Left lung (tissue), 10 donors: ENCODE measurements around the gene ETS2. TPM values are rescaled to one million over a fixed set of nuclear protein-coding genes. Genes with fewer than 3 reads are reported as not detected.
"Not testable (repeated sequence)": the region's sequence is repeated elsewhere in the genome, so short reads cannot be mapped to it uniquely, and the experiment has no call there.

Source experiments
- ATAC-seq: fragments of 200-7000 bp; cut with Tn5 transposase; one replicate; pipeline ENCODE4 v1.9.1; 2020; ENCODE audit warnings: moderate library complexity
- DNase-seq, 4 donors: peaks; one replicate each; pipeline ENCODE4 v3.0.0-alpha.2; 2013 to 2020
- H3K27ac ChIP-seq, 2 donors: fragments of 200-600 bp; sonication (generic) in 1 of 2; one replicate each; pipeline versions ENCODE4 v1.5.0 to v1.8.0; 2020 to 2021
- H3K27me3 ChIP-seq, 2 donors: fragments of 200-600 bp; sonication (generic) in 1 of 2; one replicate each; pipeline versions ENCODE4 v1.5.0 to v1.8.0; 2020 to 2021
- H3K36me3 ChIP-seq, 2 donors: fragments of 200-600 bp; sonication (generic) in 1 of 2; one replicate each; pipeline versions ENCODE4 v1.5.0 to v1.8.0; 2020 to 2021
- H3K4me1 ChIP-seq, 2 donors: fragments of 200-600 bp; one replicate each; pipeline ENCODE4 v1.8.0; 2021
- H3K4me3 ChIP-seq, 2 donors: fragments of 200-600 bp; sonication (generic) in 1 of 2; one replicate each; pipeline versions ENCODE4 v1.5.0 to v1.8.0; 2020 to 2021; ENCODE audit warnings: mild to moderate bottlenecking in 1 of 2
- H3K9me3 ChIP-seq, 2 donors: fragments of 200-600 bp; sonication (generic) in 1 of 2; one replicate each; pipeline versions ENCODE4 v1.5.0 to v1.8.0; 2020 to 2021
- intact Hi-C, 2 donors: fragments of 100-400 bp; cut with DNase I; formaldehyde crosslinking; loops; one replicate each; pipeline versions ENCODE4 v1.11.2 to v1.14.2; 2022
- polyA plus RNA-seq, 6 donors: library from polyadenylated mRNA; unstranded; fragments of 120-200 nt; gene quantifications; one replicate each; pipeline ENCODE4 v1.2.1, GENCODE V29; 2013; ENCODE audit not compliant: insufficient read length in 6 of 6
- total RNA-seq, 2 donors: library from RNA; stranded (reverse); fragmentation: NEBNext Ultra II Directional; extraction: Animal tissue kit (Norgen Biotek cat#: 25700); gene quantifications; one replicate each; pipeline ENCODE4 v1.2.1, GENCODE V29; 2021
- TF ChIP-seq, protein P1 (sequence below), 2 donors: fragments of 200-600 bp; sonication (generic) in 1 of 2; IDR thresholded peaks; one replicate each; pipeline versions ENCODE4 v1.5.0 to v1.8.0; 2021; ENCODE audit warnings: antibody characterized with exemption in 2 of 2
- donor health status: DM: no; HTN: yes; CAD: no.
- donor health status: DM: no; HTN: no; CAD: no.

ETS2 gene
- total and polyA plus RNA-seq, 8 donors, result 93.2 to 199 (median 158) TPM

DNA sequence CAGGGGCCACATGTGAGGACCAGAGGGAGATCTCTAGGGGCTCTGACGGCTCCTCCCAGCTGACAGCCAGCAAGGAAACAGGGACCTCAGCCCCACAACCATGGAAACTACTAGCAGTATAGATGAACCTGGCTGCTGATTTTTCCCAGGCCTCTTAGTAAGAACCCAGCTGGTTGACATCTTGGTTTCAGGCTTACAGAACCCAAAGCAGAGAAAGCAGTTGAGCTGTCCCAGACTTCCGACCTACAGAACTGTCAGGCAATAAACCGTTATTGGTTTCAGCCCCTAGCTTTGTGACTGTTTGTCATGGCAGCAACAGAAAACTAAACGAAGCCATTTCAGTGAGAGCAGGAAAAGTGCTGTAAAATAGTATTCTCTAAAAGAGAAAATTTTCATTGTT, 36.4 kb downstream of the ETS2 start:
- DNase-seq (no peak), ATAC-seq (no peak)
- intact Hi-C loops, result no loop called here

DNA sequence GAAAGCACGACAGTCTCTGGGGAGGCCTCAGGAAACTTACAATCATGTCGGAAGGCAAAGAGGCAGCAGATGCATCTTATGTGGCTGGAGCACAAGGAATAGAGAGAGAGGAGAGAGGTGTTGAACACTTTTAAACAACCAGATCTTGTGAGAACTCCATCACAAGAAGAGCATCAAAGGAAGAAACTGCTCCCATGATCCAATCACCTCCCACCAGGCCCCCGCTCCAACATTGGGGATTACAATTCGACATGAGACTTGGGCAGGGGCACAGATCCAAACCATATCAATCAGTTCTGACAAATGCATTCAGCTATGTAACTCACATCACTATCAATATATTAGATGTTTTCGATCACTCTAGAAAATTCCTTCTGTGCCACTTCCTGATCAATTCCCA, 37.6 kb downstream of the ETS2 start:
- ATAC-seq, result no peak
- no peaks in the 10 kb centered on the region for H3K36me3 ChIP-seq
- H3K9me3 ChIP-seq, result no peaks in the 10 kb centered on the region
- no peak for DNase-seq
- no peak overlapping the region for H3K27ac ChIP-seq
- H3K4me3 ChIP-seq, result no peak overlapping the region
- intact Hi-C loops, result no loop called here
- peaks cover 0 to 16% of the 10 kb centered on the region in 2 donors for H3K4me1 ChIP-seq
- TF ChIP-seq, protein P1, sequence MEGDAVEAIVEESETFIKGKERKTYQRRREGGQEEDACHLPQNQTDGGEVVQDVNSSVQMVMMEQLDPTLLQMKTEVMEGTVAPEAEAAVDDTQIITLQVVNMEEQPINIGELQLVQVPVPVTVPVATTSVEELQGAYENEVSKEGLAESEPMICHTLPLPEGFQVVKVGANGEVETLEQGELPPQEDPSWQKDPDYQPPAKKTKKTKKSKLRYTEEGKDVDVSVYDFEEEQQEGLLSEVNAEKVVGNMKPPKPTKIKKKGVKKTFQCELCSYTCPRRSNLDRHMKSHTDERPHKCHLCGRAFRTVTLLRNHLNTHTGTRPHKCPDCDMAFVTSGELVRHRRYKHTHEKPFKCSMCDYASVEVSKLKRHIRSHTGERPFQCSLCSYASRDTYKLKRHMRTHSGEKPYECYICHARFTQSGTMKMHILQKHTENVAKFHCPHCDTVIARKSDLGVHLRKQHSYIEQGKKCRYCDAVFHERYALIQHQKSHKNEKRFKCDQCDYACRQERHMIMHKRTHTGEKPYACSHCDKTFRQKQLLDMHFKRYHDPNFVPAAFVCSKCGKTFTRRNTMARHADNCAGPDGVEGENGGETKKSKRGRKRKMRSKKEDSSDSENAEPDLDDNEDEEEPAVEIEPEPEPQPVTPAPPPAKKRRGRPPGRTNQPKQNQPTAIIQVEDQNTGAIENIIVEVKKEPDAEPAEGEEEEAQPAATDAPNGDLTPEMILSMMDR (IDR thresholded peaks at IDR 0.05), result no peak
- no peaks in the 10 kb centered on the region for H3K27me3 ChIP-seq

More for the DNA sequence above, 36.4 kb downstream of the ETS2 start:
- H3K27ac ChIP-seq, result no peak overlapping the region
- peaks cover 0 to 16% of the 10 kb centered on the region in 2 donors for H3K4me1 ChIP-seq
- TF ChIP-seq, protein P1 (IDR thresholded peaks at IDR 0.05), result no peak
- no peak overlapping the region for H3K4me3 ChIP-seq
- no peaks in the 10 kb centered on the region for H3K27me3 ChIP-seq
- H3K9me3 ChIP-seq, result no peaks in the 10 kb centered on the region
- no peaks in the 10 kb centered on the region for H3K36me3 ChIP-seq

DNA sequence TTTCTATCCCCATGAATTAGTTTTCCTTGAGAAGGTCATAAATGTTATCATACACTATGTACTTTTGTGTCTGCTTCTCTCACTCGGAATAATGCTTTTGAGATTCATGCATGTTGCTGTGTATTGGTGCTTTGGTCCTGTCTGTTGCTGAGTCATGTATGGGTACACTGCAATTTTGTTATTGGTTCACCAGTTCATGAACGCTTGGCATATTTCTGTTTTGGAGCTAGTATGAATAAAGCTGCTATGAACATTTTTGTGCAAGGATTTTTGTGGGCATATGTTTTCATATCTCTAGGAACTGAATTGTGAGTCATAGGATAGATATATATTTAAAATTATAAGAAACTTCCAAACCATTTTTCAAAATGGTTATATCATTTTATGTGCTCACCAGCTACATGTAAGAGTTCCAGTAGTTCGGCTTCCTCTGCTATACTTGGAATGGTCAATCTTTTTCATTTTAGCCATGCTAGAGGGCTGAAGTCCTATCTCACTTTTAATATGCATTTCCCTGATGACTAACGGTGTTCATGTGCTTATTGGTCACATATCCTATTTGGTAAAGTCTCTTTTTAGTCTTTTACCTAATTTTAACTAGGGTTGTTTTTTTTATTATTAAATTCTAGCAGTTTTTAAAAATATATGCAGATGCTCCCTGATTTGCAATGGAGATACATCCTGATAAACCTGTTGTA, 38.2 kb downstream of the ETS2 start:
- Histone ChIP-seq H3K36me3 (no peaks in the 10 kb centered on the region), H3K4me1 (peaks cover 0 to 12% of the 10 kb centered on the region in 2 donors), H3K9me3 (no peaks in the 10 kb centered on the region), H3K4me3 (no peak overlapping the region), H3K27ac (no peak overlapping the region), H3K27me3 (no peaks in the 10 kb centered on the region)
- DNase-seq (no peak), ATAC-seq (no peak)
- intact Hi-C loops, result no loop called here
- TF ChIP-seq, protein P1 (IDR thresholded peaks at IDR 0.05), result no peak

DNA sequence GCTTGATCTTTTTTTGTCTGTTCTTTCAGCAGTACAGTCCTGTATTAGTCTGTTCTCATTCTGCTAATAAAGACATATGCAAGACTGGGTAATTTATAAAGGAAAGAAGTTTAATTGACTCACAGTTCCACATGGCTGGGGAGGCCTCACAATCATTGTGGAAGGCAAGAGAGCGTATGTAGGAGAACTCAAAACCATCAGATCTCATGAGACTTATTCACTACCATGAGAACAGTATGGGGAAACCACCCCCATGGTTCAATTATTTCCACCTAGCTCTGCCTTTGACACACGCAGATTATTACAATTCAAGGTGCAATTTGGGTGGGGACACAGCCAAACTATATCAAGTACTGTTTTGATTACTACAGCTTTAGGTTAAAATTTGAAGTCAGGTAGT, 39.6 kb downstream of the ETS2 start:
- H3K4me3 ChIP-seq, H3K27me3 ChIP-seq, DNase-seq, ATAC-seq, H3K36me3 ChIP-seq, H3K9me3 ChIP-seq, H3K4me1 ChIP-seq, H3K27ac ChIP-seq, intact Hi-C loops: not testable (repeated sequence)

DNA sequence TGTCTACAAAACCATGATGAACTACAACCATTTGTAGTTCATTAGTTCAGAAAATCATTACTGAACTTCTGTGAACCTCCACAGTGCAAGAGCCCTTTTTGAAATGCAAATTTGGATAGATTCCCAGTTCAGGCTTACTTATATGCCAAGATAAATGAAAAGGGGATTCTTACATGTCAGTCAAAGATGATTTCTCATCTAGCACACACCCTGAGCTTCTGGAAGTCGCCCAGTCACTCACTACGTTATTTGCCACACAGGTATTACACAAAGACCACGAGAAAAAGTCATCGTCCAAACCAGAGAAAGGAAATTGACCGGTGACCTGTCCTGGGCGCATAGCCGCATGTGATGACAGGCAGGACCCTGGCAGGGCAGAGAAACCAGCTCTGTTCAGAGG, 41.8 kb downstream of the ETS2 start:
- no peaks in the 10 kb centered on the region for H3K9me3 ChIP-seq
- DNase-seq, result no peak
- no peak overlapping the region for H3K4me3 ChIP-seq
- TF ChIP-seq, protein P1 (IDR thresholded peaks at IDR 0.05), result no peak
- ATAC-seq, result no peak
- H3K36me3 ChIP-seq, result no peaks in the 10 kb centered on the region
- intact Hi-C loops, result no loop called here
- no peaks in the 10 kb centered on the region for H3K4me1 ChIP-seq
- H3K27me3 ChIP-seq, result no peaks in the 10 kb centered on the region
- no peak overlapping the region for H3K27ac ChIP-seq

DNA sequence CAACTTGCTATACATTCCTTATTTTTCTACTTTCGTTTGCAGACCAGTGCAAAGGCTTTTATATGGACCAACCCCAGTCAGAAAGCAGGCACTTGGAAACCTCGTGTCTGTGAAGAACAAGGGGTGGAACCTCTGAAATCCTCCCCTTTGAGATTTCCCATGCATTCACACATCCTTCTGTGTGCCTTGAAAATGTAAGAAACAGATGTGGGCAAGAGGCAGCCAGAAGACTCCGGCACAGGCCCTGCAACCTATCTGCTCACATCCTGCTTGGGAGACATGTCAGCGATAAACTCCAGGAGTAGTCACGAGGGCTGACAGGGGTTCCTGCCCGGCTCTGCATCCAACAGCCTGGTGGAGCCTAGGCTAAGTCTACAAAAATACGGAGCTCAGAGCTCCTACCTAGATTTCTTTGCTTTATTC, 42.5 kb downstream of the ETS2 start:
- Histone ChIP-seq H3K27ac (no peak overlapping the region), H3K27me3 (no peaks in the 10 kb centered on the region), H3K36me3 (no peaks in the 10 kb centered on the region), H3K4me3 (no peak overlapping the region), H3K9me3 (no peaks in the 10 kb centered on the region), H3K4me1 (no peaks in the 10 kb centered on the region)
- ATAC-seq (no peak), DNase-seq (peak in 2 of 4 donors; percentile 14 to 49)
- intact Hi-C loops, result no loop called here
- TF ChIP-seq, protein P1 (IDR thresholded peaks at IDR 0.05), result no peak
